ENCODE data around the gene NOP14. TPM values are rescaled to one million over a fixed set of nuclear protein-coding genes. Genes with fewer than 3 reads are reported as not detected.

The NOP14 gene
- total and polyA plus RNA-seq, 2 of the 8 experiments (the other 6 are each of a cell fraction or from before 2014, with no cell fraction given), result 8.6 to 45.3 TPM

DNA sequence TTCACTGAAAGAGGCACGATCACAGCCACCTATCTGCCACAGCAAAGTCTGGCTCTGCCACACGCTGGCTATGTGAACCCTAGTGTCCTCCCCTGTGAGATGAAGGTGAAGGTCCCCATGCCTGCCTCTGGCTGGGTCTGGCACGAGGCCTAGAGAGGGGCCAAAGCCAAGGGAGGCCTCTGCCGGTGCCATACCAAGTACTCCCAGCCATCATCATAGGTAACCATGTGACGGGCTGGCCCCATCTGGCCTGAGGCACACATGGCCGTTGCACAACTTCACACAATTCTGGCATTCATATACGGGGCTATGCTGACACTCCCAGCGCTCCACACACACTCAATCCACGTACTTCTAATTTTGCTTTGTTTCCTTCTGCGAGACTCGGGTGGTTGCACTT is 15.3 kb downstream of the NOP14 start:
- no peak overlapping the region for H3K23ac ChIP-seq (ENCODE audit: insufficient read length)
- no peak overlapping the region for H3K4me2 ChIP-seq (ENCODE audit: insufficient read depth in 1 of 2, low read depth in 2 of 2, low read length in 2 of 2)
- no peak overlapping the region for H3K27ac ChIP-seq (ENCODE audit: low read depth, low read length)
- H2AFZ ChIP-seq (ENCODE audit: low read length), result no peak overlapping the region
- POLR2A ChIA-PET (ENCODE audit: partially characterized antibody), result interaction anchor here (1.7 to 2.2 kb wide), 2 partner anchors 10 to 89 kb away, joined by 3 to 11 read pairs; no protein-coding TSS in a partner anchor
- H2AK5ac ChIP-seq (ENCODE audit: low read depth, low read length), result no peak overlapping the region; the same call in 1 of the 2 replicates
- no peak overlapping the region for H2BK20ac ChIP-seq (ENCODE audit: low read length)
- H3K56ac ChIP-seq (replicated peaks; ENCODE audit: insufficient read length, low read depth, low read length), result no peak overlapping the region
- no peak overlapping the region for H3K14ac ChIP-seq (ENCODE audit: insufficient read length)
- no peak overlapping the region for H4K8ac ChIP-seq (ENCODE audit: extremely low read depth, insufficient read depth, low read length)
- no peak overlapping the region for H2BK15ac ChIP-seq (ENCODE audit: low read length)
- no peak overlapping the region for H2BK120ac ChIP-seq (replicated peaks; ENCODE audit: low read depth, low read length)
- peaks cover 52 to 86% (median 76%) of the 10 kb centered on the region in 4 experiments for H3K36me3 ChIP-seq (ENCODE audit: control insufficient read depth in 2 of 4, insufficient read depth in 4 of 4, low read length in 3 of 4)
- no peaks in the 10 kb centered on the region for H3K79me2 ChIP-seq (ENCODE audit: control insufficient read depth in 1 of 2, insufficient read depth in 2 of 2, low read length in 2 of 2)
- no peaks in the 10 kb centered on the region for H3K4me1 ChIP-seq (replicated peaks in 1 of 4; ENCODE audit: control insufficient read depth in 3 of 4, insufficient read depth in 4 of 4, low read length in 3 of 4)
- H3K23me2 ChIP-seq (ENCODE audit: low read depth, low read length), result no peaks in the 10 kb centered on the region
- H3K9me3 ChIP-seq (ENCODE audit: insufficient read depth in 2 of 2, low read depth in 1 of 2, low read length in 1 of 2), result no peaks in the 10 kb centered on the region
- H3K18ac ChIP-seq (ENCODE audit: extremely low read depth, low read length), result no peak overlapping the region
- H4K20me1 ChIP-seq (replicated peaks in 1 of 2; ENCODE audit: control insufficient read depth in 1 of 2, insufficient read depth in 2 of 2, low read length in 2 of 2), result peaks cover 3 to 18% of the 10 kb centered on the region in 2 experiments
- no peaks in the 10 kb centered on the region for H3K27me3 ChIP-seq (replicated peaks in 1 of 4; ENCODE audit: control insufficient read depth in 3 of 4, extremely low read depth in 1 of 4, insufficient read depth in 3 of 4, low read length in 3 of 4)
- WGBS, 2 experiments (ENCODE audit: extremely low coverage in 1 of 2, insufficient coverage in 1 of 2, insufficient read length in 1 of 2, insufficient replicate concordance in 2 of 2, low coverage in 1 of 2, low lambda C conversion rate in 2 of 2, missing lambda C conversion rate in 1 of 2), result 90% methylated on average over 10 of the region's 11 CpGs; no CpG with 5 or more reads in 1 of the 2 experiments
- CTCF ChIA-PET (ENCODE audit: partially characterized antibody), result interaction anchor here (0.9 to 1.9 kb wide), 8 partner anchors 9 to 376 kb away, joined by 3 to 9 read pairs (median 4); partner anchors contain the start of genes GRK4 and NOP14
- H4K91ac ChIP-seq (replicated peaks; ENCODE audit: insufficient read length, low read length), result no peak overlapping the region
- FAIRE-seq (no peak), DNase-seq (ENCODE audit: low read depth in 1 of 2, low spot score in 2 of 2) (no peak)
- no peak overlapping the region for H3K4me3 ChIP-seq (ENCODE audit: extremely low read depth in 1 of 4, insufficient read depth in 2 of 4, low read depth in 3 of 4, low read length in 4 of 4)
- no peak overlapping the region for H4K5ac ChIP-seq (ENCODE audit: insufficient read length, low read depth, low read length)
- no peak overlapping the region for H2BK5ac ChIP-seq (ENCODE audit: low read depth, low read length)
- TF ChIP-seq POLR2A (IDR thresholded peaks at IDR 0.05; ENCODE audit: control extremely low read depth in 1 of 2, low read depth in 2 of 2, low read length in 2 of 2) (no peak), SIX5 (IDR thresholded peaks at IDR 0.05; ENCODE audit: low read depth, low read length) (no peak), TAF7 (optimal IDR thresholded peaks at IDR 0.05; ENCODE audit: borderline replicate concordance, low read depth, low read length) (no peak)
- H3K79me1 ChIP-seq (ENCODE audit: low read depth, low read length), result no peaks in the 10 kb centered on the region
- H2BK12ac ChIP-seq (ENCODE audit: low read depth, low read length), result no peak overlapping the region
- no peak overlapping the region for H3K9ac ChIP-seq (replicated peaks in 1 of 4; ENCODE audit: extremely low read depth in 1 of 4, low read depth in 3 of 4, low read length in 3 of 4)
- H3K4ac ChIP-seq (replicated peaks; ENCODE audit: insufficient read length, low read depth, low read length), result no peak overlapping the region
